ENCODE results near the gene DIP2C.
"Not testable (repeated sequence)": the region's sequence is repeated elsewhere in the genome, so short reads cannot be mapped to it uniquely, and the experiment has no call there.

The DIP2C gene

GRCh38 chr10:601660-601963, 87.9 kb downstream of the DIP2C start:
- Histone ChIP-seq H3K27me3 (ENCODE audit: control insufficient read depth in 1 of 2, insufficient read depth in 2 of 2, low read length in 2 of 2) (no peaks in the 10 kb centered on the region), H3K4me1 (ENCODE audit: control insufficient read depth, insufficient read depth, low read length) (peaks cover 42% of the 10 kb centered on the region), H3K27ac (ENCODE audit: low read length) (no peak overlapping the region), H3K4me3 (ENCODE audit: low read length in 2 of 2) (no peak overlapping the region), H3K9me3 (ENCODE audit: control insufficient read depth in 2 of 2, low read length in 2 of 2) (no peaks in the 10 kb centered on the region), H3K9ac (ENCODE audit: low read length in 2 of 2) (no peak overlapping the region), H3K36me3 (ENCODE audit: control insufficient read depth in 2 of 2, insufficient read depth in 2 of 2, low read length in 2 of 2) (no peaks in the 10 kb centered on the region)

- H3K27me3 ChIP-seq (ENCODE audit: control insufficient read depth in 1 of 2, insufficient read depth in 2 of 2, low read length in 2 of 2), result no peaks in the 10 kb centered on the region
- H3K9ac ChIP-seq (ENCODE audit: low read length in 2 of 2), result no peak overlapping the region
- H3K27ac ChIP-seq (ENCODE audit: low read length), result no peak overlapping the region
- H3K4me1 ChIP-seq (ENCODE audit: control insufficient read depth, insufficient read depth, low read length), result peaks cover 41% of the 10 kb centered on the region
- H3K36me3 ChIP-seq (ENCODE audit: control insufficient read depth in 2 of 2, insufficient read depth in 2 of 2, low read length in 2 of 2), result no peaks in the 10 kb centered on the region
- H3K4me3 ChIP-seq (ENCODE audit: low read length in 2 of 2), result no peak overlapping the region
- H3K9me3 ChIP-seq (ENCODE audit: control insufficient read depth in 2 of 2, low read length in 2 of 2), result no peaks in the 10 kb centered on the region
Measured at GRCh38 chr10:600876-601659, 88.4 kb downstream of the DIP2C start.

GRCh38 chr10:600234-600633, 89.2 kb downstream of the DIP2C start:
- Histone ChIP-seq H3K27ac (ENCODE audit: low read length) (no peak overlapping the region), H3K4me3 (ENCODE audit: low read length in 2 of 2) (no peak overlapping the region), H3K4me1 (ENCODE audit: control insufficient read depth, insufficient read depth, low read length) (peaks cover 41% of the 10 kb centered on the region), H3K36me3 (ENCODE audit: control insufficient read depth in 2 of 2, insufficient read depth in 2 of 2, low read length in 2 of 2) (no peaks in the 10 kb centered on the region), H3K27me3 (ENCODE audit: control insufficient read depth in 1 of 2, insufficient read depth in 2 of 2, low read length in 2 of 2) (no peaks in the 10 kb centered on the region), H3K9me3 (ENCODE audit: control insufficient read depth in 2 of 2, low read length in 2 of 2) (no peaks in the 10 kb centered on the region), H3K9ac (ENCODE audit: low read length in 2 of 2) (no peak overlapping the region)

- H3K4me3 ChIP-seq (ENCODE audit: low read length in 2 of 2), result no peak overlapping the region
- no peak overlapping the region for H3K27ac ChIP-seq (ENCODE audit: low read length)
- H3K9me3 ChIP-seq (ENCODE audit: control insufficient read depth in 2 of 2, low read length in 2 of 2), result no peaks in the 10 kb centered on the region
- H3K36me3 ChIP-seq (ENCODE audit: control insufficient read depth in 2 of 2, insufficient read depth in 2 of 2, low read length in 2 of 2), result no peaks in the 10 kb centered on the region
- peaks cover 41% of the 10 kb centered on the region for H3K4me1 ChIP-seq (ENCODE audit: control insufficient read depth, insufficient read depth, low read length)
- no peaks in the 10 kb centered on the region for H3K27me3 ChIP-seq (ENCODE audit: control insufficient read depth in 1 of 2, insufficient read depth in 2 of 2, low read length in 2 of 2)
- no peak overlapping the region for H3K9ac ChIP-seq (ENCODE audit: low read length in 2 of 2)
Measured at GRCh38 chr10:599767-600166, 89.7 kb downstream of the DIP2C start.

DNA sequence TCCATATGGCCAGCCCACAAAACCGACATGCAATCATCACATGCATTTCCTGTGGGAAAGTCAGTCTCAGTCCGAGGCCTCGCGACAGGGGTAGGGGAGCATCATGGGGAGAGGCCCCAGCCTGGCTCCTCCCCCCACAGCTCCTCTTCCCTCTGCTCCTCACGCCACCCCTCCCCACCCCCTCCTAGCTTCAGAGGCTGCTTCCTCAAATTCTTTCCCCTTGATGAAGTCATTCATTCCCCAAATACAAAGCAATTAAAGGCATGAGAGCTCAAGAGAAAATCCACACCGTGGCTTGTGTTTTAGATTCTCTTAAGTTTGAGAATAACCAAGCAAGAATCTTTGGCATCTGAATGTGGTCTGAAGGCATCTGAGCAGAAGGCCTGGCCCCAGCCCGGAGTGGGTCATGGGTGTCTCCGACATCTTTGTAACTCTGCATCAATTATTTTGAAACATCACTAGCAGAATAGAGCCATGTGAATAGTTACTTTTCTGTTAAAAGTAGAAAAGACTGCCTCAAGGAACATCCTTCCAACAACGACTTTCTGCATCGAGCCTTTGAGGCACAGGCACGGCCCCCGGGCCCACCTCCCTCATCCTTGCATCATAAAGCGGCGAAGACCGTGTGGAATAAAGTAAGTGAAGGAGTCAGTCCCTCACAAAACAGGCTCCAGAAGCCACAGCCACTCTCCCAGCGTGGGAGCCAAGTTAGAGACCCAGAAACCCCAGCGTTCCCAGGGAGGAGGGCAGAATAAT, 90.9 kb downstream of the DIP2C start:
- Histone ChIP-seq H3K9me3 (ENCODE audit: control insufficient read depth in 2 of 2, low read length in 2 of 2) (no peaks in the 10 kb centered on the region), H3K4me1 (ENCODE audit: control insufficient read depth, insufficient read depth, low read length) (peaks cover 41% of the 10 kb centered on the region), H3K4me3 (ENCODE audit: low read length in 2 of 2) (no peak overlapping the region), H3K27ac (ENCODE audit: low read length) (no peak overlapping the region), H3K36me3 (ENCODE audit: control insufficient read depth in 2 of 2, insufficient read depth in 2 of 2, low read length in 2 of 2) (no peaks in the 10 kb centered on the region), H3K27me3 (ENCODE audit: control insufficient read depth in 1 of 2, insufficient read depth in 2 of 2, low read length in 2 of 2) (no peaks in the 10 kb centered on the region), H3K9ac (ENCODE audit: low read length in 2 of 2) (no peak overlapping the region)

DNA sequence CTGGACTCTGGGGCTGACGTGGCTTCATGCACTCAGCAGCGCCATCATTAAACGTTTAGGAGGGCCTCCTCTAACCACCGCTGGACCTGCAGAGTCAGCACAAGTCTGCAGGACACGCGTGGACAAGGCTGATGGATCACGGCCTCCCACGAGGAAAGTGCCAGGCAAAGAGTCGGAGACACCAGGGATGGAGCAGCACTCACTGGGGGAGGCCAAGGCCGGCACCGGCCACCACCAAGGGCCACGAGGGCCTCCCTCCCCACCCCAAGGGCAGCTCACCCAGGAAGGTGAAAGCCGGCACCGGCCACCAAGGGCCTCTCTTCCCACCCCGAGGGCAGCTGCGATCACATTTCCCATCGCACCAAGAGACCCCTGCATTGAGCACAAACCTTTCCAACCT, 91.5 kb downstream of the DIP2C start:
- H3K27ac ChIP-seq (ENCODE audit: low read length), result no peak overlapping the region
- no peak overlapping the region for H3K9ac ChIP-seq (ENCODE audit: low read length in 2 of 2)
- no peaks in the 10 kb centered on the region for H3K36me3 ChIP-seq (ENCODE audit: control insufficient read depth in 2 of 2, insufficient read depth in 2 of 2, low read length in 2 of 2)
- no peak overlapping the region for H3K4me3 ChIP-seq (ENCODE audit: low read length in 2 of 2)
- H3K27me3 ChIP-seq (ENCODE audit: control insufficient read depth in 1 of 2, insufficient read depth in 2 of 2, low read length in 2 of 2), result no peaks in the 10 kb centered on the region
- no peaks in the 10 kb centered on the region for H3K9me3 ChIP-seq (ENCODE audit: control insufficient read depth in 2 of 2, low read length in 2 of 2)
- H3K4me1 ChIP-seq (ENCODE audit: control insufficient read depth, insufficient read depth, low read length), result peaks cover 41% of the 10 kb centered on the region

DNA sequence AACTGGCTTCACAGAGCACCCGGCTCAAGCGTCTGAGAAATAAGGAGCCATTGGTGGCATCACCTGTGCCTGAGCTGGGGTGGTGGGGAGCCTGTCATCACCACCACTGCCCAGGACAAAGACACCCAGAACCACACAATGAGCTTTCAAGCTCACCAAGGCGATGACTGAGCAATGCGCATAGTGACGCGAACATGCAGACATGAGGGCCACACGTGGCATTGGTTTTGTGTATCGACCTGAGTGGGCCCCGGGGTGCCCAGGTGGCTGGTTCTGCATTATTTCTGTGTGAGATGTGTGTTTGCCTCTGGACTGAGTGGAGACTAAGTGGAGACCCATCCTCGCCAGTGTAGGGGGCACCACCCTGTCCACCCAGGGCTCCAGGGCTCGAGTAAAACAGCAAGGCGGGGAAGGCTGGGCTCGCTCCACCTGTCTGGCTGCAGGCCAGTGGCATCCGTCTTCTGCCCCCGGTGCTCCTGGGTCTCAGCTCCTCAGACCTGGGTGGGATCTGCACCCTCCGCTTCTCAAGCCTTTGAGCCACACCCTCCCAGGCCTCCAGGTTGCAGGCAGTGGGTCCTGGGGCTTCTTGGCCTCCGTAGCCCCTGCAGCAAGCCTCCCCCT, 92.6 kb downstream of the DIP2C start:
- no peaks in the 10 kb centered on the region for H3K27me3 ChIP-seq (ENCODE audit: control insufficient read depth in 1 of 2, insufficient read depth in 2 of 2, low read length in 2 of 2)
- H3K4me1 ChIP-seq (ENCODE audit: control insufficient read depth, insufficient read depth, low read length), result peaks cover 36% of the 10 kb centered on the region
- no peak overlapping the region for H3K9ac ChIP-seq (ENCODE audit: low read length in 2 of 2)
- no peak overlapping the region for H3K4me3 ChIP-seq (ENCODE audit: low read length in 2 of 2)
- no peaks in the 10 kb centered on the region for H3K36me3 ChIP-seq (ENCODE audit: control insufficient read depth in 2 of 2, insufficient read depth in 2 of 2, low read length in 2 of 2)
- H3K27ac ChIP-seq (ENCODE audit: low read length), result no peak overlapping the region
- H3K9me3 ChIP-seq (ENCODE audit: control insufficient read depth in 2 of 2, low read length in 2 of 2), result no peaks in the 10 kb centered on the region

DNA sequence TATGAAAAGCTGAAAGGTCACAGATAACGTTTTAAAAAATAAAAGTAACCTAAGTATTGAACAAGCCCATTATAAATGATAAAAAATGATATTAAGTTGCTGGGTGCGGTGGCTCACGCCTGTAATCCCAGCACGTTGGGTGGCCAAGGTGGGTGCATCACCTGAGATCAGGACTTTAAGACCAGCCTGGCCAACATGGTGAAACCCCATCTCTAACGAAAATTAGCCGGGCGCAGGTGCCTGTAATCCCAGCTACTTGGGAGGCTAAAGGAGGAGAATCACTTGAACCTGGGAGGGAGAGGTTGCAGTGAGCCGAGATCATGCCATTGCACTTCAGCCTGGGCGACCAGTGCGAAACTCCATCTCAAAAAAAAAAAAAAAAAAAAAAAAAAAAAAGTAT, 93.3 kb downstream of the DIP2C start:
- peaks cover 29% of the 10 kb centered on the region for H3K4me1 ChIP-seq (ENCODE audit: control insufficient read depth, insufficient read depth, low read length)
- not testable (repeated sequence) for H3K27me3 ChIP-seq (ENCODE audit: control insufficient read depth in 1 of 2, insufficient read depth in 2 of 2, low read length in 2 of 2); H3K36me3 ChIP-seq (ENCODE audit: control insufficient read depth in 2 of 2, insufficient read depth in 2 of 2, low read length in 2 of 2); H3K9ac ChIP-seq (ENCODE audit: low read length in 2 of 2); H3K27ac ChIP-seq (ENCODE audit: low read length); H3K9me3 ChIP-seq (ENCODE audit: control insufficient read depth in 2 of 2, low read length in 2 of 2); H3K4me3 ChIP-seq (ENCODE audit: low read length in 2 of 2)

DNA sequence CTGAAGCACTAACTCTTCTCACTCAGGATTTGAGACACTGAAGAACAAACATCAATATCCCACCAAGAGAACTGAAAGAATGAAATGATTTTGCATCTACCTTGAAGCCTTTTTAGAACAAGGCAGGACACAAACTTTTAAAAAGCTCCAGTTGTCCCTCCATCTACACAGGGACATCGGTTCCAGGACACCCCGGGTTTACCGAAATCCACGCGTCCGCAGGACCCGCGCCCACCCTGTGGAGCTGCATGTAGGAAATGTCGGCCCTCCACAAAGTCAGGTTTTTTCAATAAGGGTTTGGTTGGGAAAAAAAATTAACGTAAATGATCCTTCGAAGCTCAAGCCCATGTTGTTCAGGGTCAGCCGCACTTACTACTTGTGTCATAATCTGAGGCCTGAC, 94.0 kb downstream of the DIP2C start:
- peaks cover 25% of the 10 kb centered on the region for H3K4me1 ChIP-seq (ENCODE audit: control insufficient read depth, insufficient read depth, low read length)

DNA sequence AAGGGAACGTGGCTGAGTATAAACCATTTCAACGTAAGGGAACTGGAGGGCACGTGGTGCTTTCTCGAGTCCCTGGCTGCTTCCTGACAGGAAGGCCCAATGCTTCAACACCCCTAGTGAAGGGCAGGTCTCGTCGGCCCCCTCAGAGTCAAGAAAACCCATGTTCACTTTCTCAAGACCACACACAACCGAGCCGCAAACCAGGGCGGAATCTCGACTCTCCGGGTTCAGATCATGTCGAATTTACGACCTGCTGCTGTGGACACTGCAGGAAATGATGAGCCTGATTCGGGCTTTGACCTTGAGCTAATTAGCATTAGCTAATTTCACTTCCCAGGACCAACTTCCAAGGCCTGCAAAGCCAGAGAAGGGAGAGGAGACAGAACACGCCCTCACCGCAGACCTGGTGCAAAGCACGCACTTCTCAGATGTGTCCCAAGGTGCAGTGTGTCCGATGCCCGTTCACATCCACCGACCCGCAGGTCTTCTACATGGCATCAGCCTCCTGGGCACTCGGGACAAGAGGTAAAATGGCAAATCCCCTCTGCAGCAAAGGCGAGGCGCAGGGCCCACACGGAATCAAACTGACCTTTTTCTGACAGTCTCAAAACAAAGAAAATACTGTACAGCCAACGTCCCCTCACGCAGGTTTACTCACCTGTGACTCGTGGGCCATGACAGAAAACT, 94.7 kb downstream of the DIP2C start:
- H3K27me3 ChIP-seq (ENCODE audit: control insufficient read depth in 1 of 2, insufficient read depth in 2 of 2, low read length in 2 of 2), result no peaks in the 10 kb centered on the region
- H3K4me1 ChIP-seq (ENCODE audit: control insufficient read depth, insufficient read depth, low read length), result peaks cover 19% of the 10 kb centered on the region
- no peak overlapping the region for H3K27ac ChIP-seq (ENCODE audit: low read length)
- no peaks in the 10 kb centered on the region for H3K36me3 ChIP-seq (ENCODE audit: control insufficient read depth in 2 of 2, insufficient read depth in 2 of 2, low read length in 2 of 2)
- H3K9ac ChIP-seq (ENCODE audit: low read length in 2 of 2), result no peak overlapping the region
- H3K9me3 ChIP-seq (ENCODE audit: control insufficient read depth in 2 of 2, low read length in 2 of 2), result no peaks in the 10 kb centered on the region
- H3K4me3 ChIP-seq (ENCODE audit: low read length in 2 of 2), result no peak overlapping the region

More for the DNA sequence above, 94.0 kb downstream of the DIP2C start:
- no peaks in the 10 kb centered on the region for H3K9me3 ChIP-seq (ENCODE audit: control insufficient read depth in 2 of 2, low read length in 2 of 2)
- H3K27ac ChIP-seq (ENCODE audit: low read length), result no peak overlapping the region
- H3K9ac ChIP-seq (ENCODE audit: low read length in 2 of 2), result no peak overlapping the region
- no peak overlapping the region for H3K4me3 ChIP-seq (ENCODE audit: low read length in 2 of 2)
- no peaks in the 10 kb centered on the region for H3K36me3 ChIP-seq (ENCODE audit: control insufficient read depth in 2 of 2, insufficient read depth in 2 of 2, low read length in 2 of 2)
- no peaks in the 10 kb centered on the region for H3K27me3 ChIP-seq (ENCODE audit: control insufficient read depth in 1 of 2, insufficient read depth in 2 of 2, low read length in 2 of 2)
